K562 (cell line): Measurements from ENCODE around the gene TMEM139. TPM values are rescaled to one million over a fixed set of nuclear protein-coding genes. Genes with fewer than 3 reads are reported as not detected.

Experiments used
- ATAC-seq: fragments of 200-7000 bp; cut with Tn5 transposase; 3 replicates; pipeline ENCODE4 v1.9.1; 2020; ENCODE audit warnings: moderate library complexity
- BruUV-seq: library from RNA; stranded (reverse); fragments of 400-500 nt; replicated peaks from 2 replicates; lab custom pipeline; 2021; lab: Mats Ljungman, UMichigan
- CTCF ChIA-PET: fragments of 300-600 bp; formaldehyde crosslinking; extraction: SDS; loops from one replicate; lab custom pipeline; 2021; ENCODE audit warnings: low intra/inter-chr PET ratio; lab: Yijun Ruan, JAX
- POLR2A ChIA-PET: fragments of 300-600, 350-650 bp; sonication (Branson Sonifier 250); formaldehyde crosslinking; extraction: SDS; loops from one replicate; lab custom pipeline; 2021; ENCODE audit warnings: antibody characterized with exemption, inconsistent platforms; lab: Yijun Ruan, JAX
- DNase-seq, 4 experiments: peaks; one replicate each; pipeline versions ENCODE4 v3.0.0 to v3.0.0-alpha.2; 2011 to 2018; ENCODE audit warnings: low spot score in 3 of 4, mixed read lengths in 3 of 4; ENCODE audit errors: extremely low read depth in 1 of 4
- FAIRE-seq: peaks from 2 replicates; lab custom pipeline; 2011; peaks lifted over from hg19 to GRCh38; lab: Jason Lieb, UNC
- H2AFZ ChIP-seq: 2 replicates; pipeline ENCODE4 v1.6.0; 2011; ENCODE audit warnings: low read depth, low read length, control low read depth, inconsistent platforms
- H3K27ac ChIP-seq: fragments of 200-600 bp; 3 replicates; pipeline ENCODE4 v1.8.0; 2011; ENCODE audit warnings: low read depth, mild to moderate bottlenecking, control low read depth, inconsistent platforms, low read length, moderate library complexity, mixed read lengths; ENCODE audit errors: extremely low read depth
- H3K27me3 ChIP-seq, 2 experiments: fragments of 300-600 bp in 1 of 2; 2 replicates in 1 of 2; 3 replicates in 1 of 2; pipeline versions ENCODE4 v1.6.0 to v1.8.0; 2011; ENCODE audit warnings: inconsistent platforms in 2 of 2, low read length in 2 of 2, mild to moderate bottlenecking in 1 of 2, mixed read lengths in 1 of 2, moderate library complexity in 1 of 2; ENCODE audit not compliant: control insufficient read depth in 2 of 2, insufficient read depth in 2 of 2
- H3K36me3 ChIP-seq: fragments of 300-600 bp; 3 replicates; pipeline ENCODE4 v1.8.0; 2011; ENCODE audit warnings: mild to moderate bottlenecking, low read length, inconsistent platforms; ENCODE audit not compliant: control insufficient read depth, insufficient read depth
- H3K4me1 ChIP-seq, 2 experiments: fragments of 200-600 bp in 1 of 2; replicated peaks in 1 of 2; 2 replicates in 1 of 2; 3 replicates in 1 of 2; pipeline versions ENCODE4 v1.5.1 to v1.8.0; 2011; ENCODE audit warnings: inconsistent platforms in 2 of 2, low read length in 2 of 2, mild to moderate bottlenecking in 1 of 2, mixed read lengths in 1 of 2, moderate library complexity in 1 of 2; ENCODE audit not compliant: control insufficient read depth in 2 of 2, insufficient read depth in 2 of 2
- H3K4me2 ChIP-seq: 2 replicates; pipeline ENCODE4 v1.6.1; 2011; ENCODE audit warnings: low read length, control low read depth, inconsistent platforms, mixed read lengths; ENCODE audit not compliant: insufficient read depth
- H3K4me3 ChIP-seq: fragments of 200-600 bp; sonication (generic), shearing (Covaris generic); 2 replicates; pipeline ENCODE4 v1.5.1; 2016; ENCODE audit warnings: control low read depth, inconsistent platforms
- H3K79me2 ChIP-seq: fragments of 200-600 bp; 3 replicates; pipeline ENCODE4 v1.8.0; 2011; ENCODE audit warnings: low read length, inconsistent platforms; ENCODE audit not compliant: control insufficient read depth, insufficient read depth
- H3K9ac ChIP-seq, 2 experiments: 2 replicates each; pipeline versions ENCODE4 v1.6.0 to v1.6.1; 2011; ENCODE audit warnings: low read depth in 2 of 2, low read length in 2 of 2, control low read depth in 1 of 2, inconsistent platforms in 1 of 2, mild to moderate bottlenecking in 1 of 2, mixed read lengths in 1 of 2; ENCODE audit not compliant: insufficient read depth in 1 of 2
- H3K9me1 ChIP-seq: one replicate; pipeline ENCODE4 v1.6.0; 2011; ENCODE audit warnings: inconsistent platforms, mild to moderate bottlenecking, low read length, moderate library complexity; ENCODE audit not compliant: control insufficient read depth, insufficient read depth
- H3K9me3 ChIP-seq: replicated peaks from 2 replicates; pipeline ENCODE4 v1.5.1; 2011; ENCODE audit warnings: low read depth, low read length, inconsistent platforms; ENCODE audit not compliant: control insufficient read depth, insufficient read depth
- H4K20me1 ChIP-seq: replicated peaks from 2 replicates; pipeline ENCODE4 v1.6.1; 2011; ENCODE audit warnings: low read length, inconsistent platforms, mixed read lengths; ENCODE audit not compliant: control insufficient read depth, insufficient read depth
- BRCA1 ChIP-seq, 2 experiments: fragments of 450-650 bp in 1 of 2; sonication (generic) in 1 of 2; formaldehyde crosslinking in 1 of 2; IDR thresholded peaks; 2 replicates each; pipeline versions ENCODE4 v1.5.0 to v1.6.1; 2017 to 2020; ENCODE audit warnings: mild to moderate bottlenecking in 1 of 2, missing genetic modification reagents in 1 of 2
- BRF1 ChIP-seq: IDR thresholded peaks from 3 replicates; pipeline ENCODE4 v1.6.1; 2011; ENCODE audit warnings: borderline replicate concordance, mild to moderate bottlenecking; ENCODE audit not compliant: insufficient read length; ENCODE audit errors: extremely low read depth
- COPS2 ChIP-seq: fragments of 450-650 bp; conservative IDR thresholded peaks from 2 replicates; pipeline ENCODE4 v1.6.1; 2016; ENCODE audit warnings: mild to moderate bottlenecking, moderate library complexity
- EGR1 ChIP-seq: fragments of 450-650 bp; conservative IDR thresholded peaks from 2 replicates; pipeline ENCODE4 v1.6.1; 2017; ENCODE audit warnings: mild to moderate bottlenecking
- FOXK1 ChIP-seq: sonication (generic); formaldehyde crosslinking; IDR thresholded peaks from 2 replicates; pipeline ENCODE4 v1.8.0; 2022; ENCODE audit warnings: missing genetic modification reagents, mild to moderate bottlenecking, borderline replicate concordance
- FUS ChIP-seq: fragments of 200-400 bp; formaldehyde crosslinking; optimal IDR thresholded peaks from 2 replicates; pipeline ENCODE3; 2017; ENCODE audit warnings: low read depth, low read length
- GATAD2B ChIP-seq: fragments of 450-650 bp; IDR thresholded peaks from 2 replicates; pipeline ENCODE4 v1.6.1; 2017; ENCODE audit warnings: mild to moderate bottlenecking, borderline replicate concordance
- MTA3 ChIP-seq: fragments of 450-650 bp; formaldehyde crosslinking; IDR thresholded peaks from 2 replicates; pipeline ENCODE4 v1.6.1; 2017; ENCODE audit warnings: mild to moderate bottlenecking, borderline replicate concordance
- PURB ChIP-seq: sonication (generic); formaldehyde crosslinking; IDR thresholded peaks from 2 replicates; pipeline ENCODE4 v1.9.0; 2021; ENCODE audit warnings: low read depth, mild to moderate bottlenecking, missing genetic modification reagents
- SLC30A9 ChIP-seq: fragments of 250-450 bp; sonication (Bioruptor Pico); IDR thresholded peaks from 2 replicates; pipeline ENCODE4 v1.8.0; 2022; ENCODE audit warnings: mild to moderate bottlenecking, moderate library complexity
- THRB ChIP-seq: fragments of 450-650 bp; formaldehyde crosslinking; conservative IDR thresholded peaks from 2 replicates; pipeline ENCODE4 v1.4.0; 2022; ENCODE audit warnings: mild to moderate bottlenecking, missing genetic modification characterization
- ZFPM2 ChIP-seq: fragments of 250-450 bp; sonication (Bioruptor Pico); IDR thresholded peaks from 2 replicates; pipeline ENCODE4 v1.5.1; 2022; ENCODE audit warnings: mild to moderate bottlenecking
- ZNF143 ChIP-seq: sonication (generic); formaldehyde crosslinking; IDR thresholded peaks from 2 replicates; pipeline ENCODE4 v1.9.0; 2022; ENCODE audit warnings: mild to moderate bottlenecking, missing genetic modification reagents
- ZNF146 ChIP-seq: IDR thresholded peaks from one replicate; pipeline ENCODE4 v1.6.1; 2018; ENCODE audit warnings: missing compliant biosample characterization; ENCODE audit not compliant: unreplicated experiment
- ZNF436 ChIP-seq: fragments of 250-450, 450-650 bp; sonication (Bioruptor Pico); formaldehyde crosslinking; IDR thresholded peaks from 2 replicates; pipeline ENCODE4 v1.7.0; 2020; ENCODE audit warnings: mild to moderate bottlenecking
- ZNF668 ChIP-seq: fragments of 250-450 bp; sonication (Bioruptor Pico); IDR thresholded peaks from 2 replicates; pipeline ENCODE4 v1.8.0; 2022; ENCODE audit warnings: mild to moderate bottlenecking, inconsistent platforms
- WGBS: fragments of 100-300 bp; shearing (Covaris generic); methylation state at CpG from one replicate; pipeline ENCODE4 v1.1.6; 2016; ENCODE audit warnings: low coverage, mixed read lengths; ENCODE audit not compliant: insufficient coverage; ENCODE audit errors: missing lambda C conversion rate; 5-methylcytosine and 5-hydroxymethylcytosine counted together
- in situ Hi-C: fragments of 300-500 bp; cut with MboI; formaldehyde crosslinking; loops from 4 replicates; pipeline ENCODE4 v1.15.0; 2018; ENCODE audit warnings: inconsistent platforms, mixed read lengths
- intact Hi-C: fragments of 100-400 bp; cut with micrococcal nuclease; formaldehyde crosslinking; loops from 2 replicates; pipeline ENCODE4 v1.14.2; 2022
- polyA plus RNA-seq, 8 experiments: library from polyadenylated mRNA; depleted of rRNA in 4 of 8; stranded (reverse) in 5 of 8; unstranded in 3 of 8; fragments of >200 nt; fragmentation: Nextera tagmentation in 2 of 8; fragmentation: Illumina TruSeq in 1 of 8; extraction: Ambion mirVana in 2 of 8; extraction: Trizol in 1 of 8; gene quantifications; 2 replicates each; pipeline versions ENCODE4 v1.2.1 to v1.2.3, GENCODE V29; 2011 to 2014; ENCODE audit warnings: inconsistent platforms in 1 of 8, missing spikeins in 1 of 8
- total RNA-seq, 7 experiments: library from RNA; depleted of rRNA in 6 of 7; stranded (reverse); fragments of >200 nt in 6 of 7; fragmentation: Illumina TruSeq in 2 of 7; extraction: Trizol in 2 of 7; gene quantifications; 2 replicates each; pipeline versions ENCODE4 v1.2.1 to v1.2.3, GENCODE V29; 2011 to 2021; ENCODE audit warnings: low replicate concordance in 1 of 7
- TF ChIP-seq, protein P1 (sequence below): fragments of 450-650 bp; IDR thresholded peaks from 2 replicates; pipeline ENCODE4 v1.6.1; 2016; ENCODE audit warnings: borderline replicate concordance

The TMEM139 gene
- total and polyA plus RNA-seq, 9 of the 15 experiments (the other 6 are each of a cell fraction or from before 2014, with no cell fraction given): 0.27 to 1.8 (median 0.79) TPM

- no peak for TF ChIP-seq BRF1
- no peak for TF ChIP-seq MTA3
Measured at GRCh38 chr7:143261901-143262300, 22.9 kb upstream of the TMEM139 start (continued).

DNA sequence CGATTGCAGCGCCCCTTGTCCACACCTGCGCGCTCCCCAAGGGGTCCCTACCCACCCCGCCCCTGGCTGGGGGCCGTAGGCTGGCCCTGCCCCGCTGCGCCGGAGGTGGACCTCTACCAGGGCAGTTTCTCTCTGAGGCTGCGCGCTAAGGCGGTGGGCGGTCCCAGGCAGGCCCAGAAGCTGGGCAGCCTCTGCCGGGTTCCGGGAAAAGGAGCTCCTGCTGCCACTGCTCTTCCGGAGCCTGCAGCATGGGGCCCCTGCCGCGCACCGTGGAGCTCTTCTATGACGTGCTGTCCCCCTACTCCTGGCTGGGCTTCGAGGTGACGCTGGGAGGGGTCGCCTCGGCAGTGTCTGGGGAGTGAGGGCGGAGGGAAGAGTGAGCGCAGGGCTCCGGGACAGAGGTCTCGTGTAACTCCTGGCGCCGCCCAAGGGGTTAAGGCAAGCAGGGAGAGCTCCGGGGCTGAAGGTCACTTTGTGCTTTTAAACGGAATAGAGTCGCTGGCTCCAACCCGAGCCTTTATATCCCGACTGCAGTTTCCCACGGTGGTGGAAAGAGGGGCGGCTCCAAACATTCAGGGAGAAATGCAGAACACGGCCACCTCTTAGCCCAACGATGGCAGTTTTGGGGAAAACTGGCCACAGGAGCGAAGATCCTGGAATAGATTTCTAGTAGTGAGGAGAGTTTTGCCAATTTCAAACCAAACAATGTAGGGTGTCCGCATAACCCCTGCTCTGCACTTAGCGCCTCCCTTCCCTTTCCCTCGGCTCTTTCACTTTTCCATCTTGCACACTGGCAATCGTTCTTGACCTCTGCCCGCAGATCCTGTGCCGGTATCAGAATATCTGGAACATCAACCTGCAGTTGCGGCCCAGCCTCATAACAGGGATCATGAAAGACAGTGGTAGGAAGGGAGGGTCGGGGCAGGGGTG, 21.2 kb upstream of the TMEM139 start, which contains the start of gene GSTK1:
GSTK1 (plus strand) TSS at position 176 of the 930 bp plus-strand sequence; CDS start at position 249, 73 bp downstream.
- H3K4me1 ChIP-seq: peaks cover 24 to 29% of the 10 kb centered on the region in 2 experiments
- peaks cover 42% of the 10 kb centered on the region for H3K36me3 ChIP-seq
- CTCF ChIA-PET: no interaction called here
- in situ Hi-C loops (no loop called here), intact Hi-C loops (loop anchor here (1.0 kb wide), 1 partner anchor 26 kb away; no protein-coding TSS in a partner anchor)
- H3K4me3 ChIP-seq: peak within 1 kb of the TSS; percentile 59
- DNase-seq: peak; percentile 88 to 95 (median 91)
- peak within 1 kb of the TSS; percentile 74 for H3K27ac ChIP-seq
- TSS peak; percentile 73 for BruUV-seq
- WGBS: 2% methylated on average over 48 of the region's 48 CpGs
- H2AFZ ChIP-seq: peak within 1 kb of the TSS; percentile 96
- peak; percentile 97 for ATAC-seq
- no peaks in the 10 kb centered on the region for H3K27me3 ChIP-seq
- peaks cover 9% of the 10 kb centered on the region for H3K9me1 ChIP-seq
- peak; percentile 71 for FAIRE-seq
- no peaks in the 10 kb centered on the region for H3K9me3 ChIP-seq
- peaks cover 29% of the 10 kb centered on the region for H3K79me2 ChIP-seq
- POLR2A ChIA-PET: interaction anchor here (0.6 to 2.1 kb wide), 7 partner anchors 9 to 129 kb away, joined by 3 to 11 read pairs (median 6); partner anchors contain the start of gene CASP2
- peak within 1 kb of the TSS; percentile 72 to 96 for H3K9ac ChIP-seq
- peak within 1 kb of the TSS; percentile 86 for H3K4me2 ChIP-seq
- H4K20me1 ChIP-seq: no peaks in the 10 kb centered on the region
- TF ChIP-seq COPS2: no peak
- no peak for TF ChIP-seq SLC30A9
- no peak for TF ChIP-seq EGR1
- 0 out of 2 replicates have a peak, but pooled peaks have one; percentile 19 for TF ChIP-seq ZFPM2
- TF ChIP-seq ZNF668 (CRISPR knock-in tag): no peak
- TF ChIP-seq PURB (CRISPR knock-in tag): no peak
- TF ChIP-seq FOXK1 (CRISPR knock-in tag): no peak; the same call in 1 of the 2 replicates
- TF ChIP-seq ZNF146 (CRISPR knock-in tag): no peak
- no peak for TF ChIP-seq BRCA1 (IDR thresholded peaks at IDR 0.05)
- TF ChIP-seq BRCA1 (CRISPR knock-in tag; IDR thresholded peaks at IDR 0.05): no peak
- TF ChIP-seq ZNF143: no peak
- no peak for TF ChIP-seq ZNF436 (CRISPR knock-in tag)
- TF ChIP-seq THRB: peak; percentile 33; the same call in 1 of the 2 replicates
- TF ChIP-seq GATAD2B: peak; percentile 56; the same call in 1 of the 2 replicates
- TF ChIP-seq, protein P1, sequence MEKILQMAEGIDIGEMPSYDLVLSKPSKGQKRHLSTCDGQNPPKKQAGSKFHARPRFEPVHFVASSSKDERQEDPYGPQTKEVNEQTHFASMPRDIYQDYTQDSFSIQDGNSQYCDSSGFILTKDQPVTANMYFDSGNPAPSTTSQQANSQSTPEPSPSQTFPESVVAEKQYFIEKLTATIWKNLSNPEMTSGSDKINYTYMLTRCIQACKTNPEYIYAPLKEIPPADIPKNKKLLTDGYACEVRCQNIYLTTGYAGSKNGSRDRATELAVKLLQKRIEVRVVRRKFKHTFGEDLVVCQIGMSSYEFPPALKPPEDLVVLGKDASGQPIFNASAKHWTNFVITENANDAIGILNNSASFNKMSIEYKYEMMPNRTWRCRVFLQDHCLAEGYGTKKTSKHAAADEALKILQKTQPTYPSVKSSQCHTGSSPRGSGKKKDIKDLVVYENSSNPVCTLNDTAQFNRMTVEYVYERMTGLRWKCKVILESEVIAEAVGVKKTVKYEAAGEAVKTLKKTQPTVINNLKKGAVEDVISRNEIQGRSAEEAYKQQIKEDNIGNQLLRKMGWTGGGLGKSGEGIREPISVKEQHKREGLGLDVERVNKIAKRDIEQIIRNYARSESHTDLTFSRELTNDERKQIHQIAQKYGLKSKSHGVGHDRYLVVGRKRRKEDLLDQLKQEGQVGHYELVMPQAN: peak; percentile 93; the same call in 1 of the 2 replicates
- no peak for TF ChIP-seq FUS
